Neural cell (in vitro differentiated cells): Measurements from ENCODE around the gene PGBD5. TPM values are rescaled to one million over a fixed set of nuclear protein-coding genes. Genes with fewer than 3 reads are reported as not detected.

Experiments used
- H2AFZ ChIP-seq: fragments of 200-600, 300-800 bp; sonication (generic), shearing (Covaris generic); 2 replicates; pipeline ENCODE4 v1.6.0; 2014; ENCODE audit warnings: low read depth, mild to moderate bottlenecking, antibody characterized with exemption, low read length, moderate library complexity
- H3F3A ChIP-seq: fragments of 200-600 bp; shearing (Covaris generic); 2 replicates; pipeline ENCODE4 v1.6.1; 2016; ENCODE audit warnings: mild to moderate bottlenecking, moderate library complexity, mixed read lengths, antibody characterized with exemption, low read length; ENCODE audit not compliant: insufficient read depth, poor library complexity, severe bottlenecking
- H3K27ac ChIP-seq: fragments of 200-600, 300-800 bp; sonication (generic), shearing (Covaris generic); 2 replicates; pipeline ENCODE4 v1.5.1; 2014; ENCODE audit warnings: mild to moderate bottlenecking, low read length, moderate library complexity
- H3K27me3 ChIP-seq: fragments of 300-800, 200-600 bp; sonication (generic), shearing (Covaris generic); 2 replicates; pipeline ENCODE4 v1.6.0; 2014; ENCODE audit warnings: mild to moderate bottlenecking, low read depth, low read length, moderate library complexity; ENCODE audit not compliant: insufficient read depth
- H3K36me3 ChIP-seq: fragments of 300-800, 200-600 bp; sonication (generic), shearing (Covaris generic); 2 replicates; pipeline ENCODE4 v1.5.1; 2014; ENCODE audit warnings: mild to moderate bottlenecking, antibody characterized with exemption, low read length, moderate library complexity; ENCODE audit not compliant: insufficient read depth
- H3K4me2 ChIP-seq: fragments of 300-800, 200-600 bp; sonication (generic), shearing (Covaris generic); 2 replicates; pipeline ENCODE4 v1.6.0; 2014; ENCODE audit warnings: mild to moderate bottlenecking, low read length
- H3K4me3 ChIP-seq: fragments of 300-800, 200-600 bp; sonication (generic), shearing (Covaris generic); 2 replicates; pipeline ENCODE4 v1.5.1; 2014; ENCODE audit warnings: mild to moderate bottlenecking, low read length, moderate library complexity
- H3K79me2 ChIP-seq: fragments of 200-600 bp; shearing (Covaris generic); replicated peaks from 2 replicates; pipeline ENCODE4 v1.6.0; 2014; ENCODE audit warnings: mild to moderate bottlenecking, low read length, moderate library complexity; ENCODE audit not compliant: insufficient read depth
- H3K9ac ChIP-seq: fragments of 300-800, 200-600 bp; sonication (generic), shearing (Covaris generic); 2 replicates; pipeline ENCODE4 v1.6.1; 2016; ENCODE audit warnings: mild to moderate bottlenecking, low read length, mixed read lengths
- H3K9me2 ChIP-seq: fragments of 200-600 bp; shearing (Covaris generic); 2 replicates; pipeline ENCODE4 v1.6.1; 2016; ENCODE audit warnings: mild to moderate bottlenecking, low read length, mixed read lengths; ENCODE audit not compliant: insufficient read depth
- H3K9me3 ChIP-seq: fragments of 200-600, 300-800 bp; sonication (generic), shearing (Covaris generic); 2 replicates; pipeline ENCODE4 v1.6.1; 2016; ENCODE audit warnings: mild to moderate bottlenecking, mixed run types, low read length, moderate library complexity, mixed read lengths
- H4K20me1 ChIP-seq: fragments of 200-600 bp; shearing (Covaris generic); 2 replicates; pipeline ENCODE4 v1.6.1; 2016; ENCODE audit warnings: mild to moderate bottlenecking, mixed run types; ENCODE audit not compliant: insufficient read depth
- EP300 ChIP-seq: fragments of 450-650 bp; conservative IDR thresholded peaks from 2 replicates; pipeline ENCODE4 v1.6.1; 2014; ENCODE audit warnings: antibody characterized with exemption, mild to moderate bottlenecking, moderate library complexity; ENCODE audit not compliant: poor library complexity, severe bottlenecking
- EZH2 ChIP-seq: fragments of 200-600, 300-800 bp; shearing (Covaris generic), sonication (generic); IDR thresholded peaks from 2 replicates; pipeline ENCODE4 v1.6.1; 2014; ENCODE audit warnings: antibody characterized with exemption, low read length, borderline replicate concordance, mild to moderate bottlenecking; ENCODE audit not compliant: insufficient read depth, poor library complexity, severe bottlenecking
- POLR2AphosphoS5 ChIP-seq: IDR thresholded peaks from 2 replicates; pipeline ENCODE4 v1.6.1; 2012
- RAD21 ChIP-seq: fragments of 450-650 bp; conservative IDR thresholded peaks from 2 replicates; pipeline ENCODE4 v1.6.1; 2014; ENCODE audit warnings: antibody characterized with exemption, mild to moderate bottlenecking, moderate library complexity
- SMC3 ChIP-seq: fragments of 450-650 bp; conservative IDR thresholded peaks from 2 replicates; pipeline ENCODE4 v1.6.1; 2014; ENCODE audit warnings: antibody characterized with exemption, mild to moderate bottlenecking, moderate library complexity; ENCODE audit not compliant: poor library complexity
- TAF1 ChIP-seq: IDR thresholded peaks from 2 replicates; pipeline ENCODE4 v1.6.1; 2012; ENCODE audit warnings: low read depth
- polyA plus RNA-seq: library from polyadenylated mRNA; depleted of rRNA; stranded (reverse); fragments of >200 nt; gene quantifications from 2 replicates; pipeline ENCODE4 v1.2.3, GENCODE V29; 2014
- TF ChIP-seq, protein P1 (sequence below): fragments of 450-650 bp; IDR thresholded peaks from 2 replicates; pipeline ENCODE4 v1.5.1; 2014; ENCODE audit warnings: antibody characterized with exemption, mild to moderate bottlenecking, moderate library complexity; ENCODE audit not compliant: poor library complexity, severe bottlenecking
- TF ChIP-seq, protein P2 (sequence below): IDR thresholded peaks from 2 replicates; pipeline ENCODE4 v1.6.1; 2012; ENCODE audit warnings: borderline replicate concordance

Gene PGBD5
- polyA plus RNA-seq, 1 donor from 2014 or later = 16.3 TPM

DNA sequence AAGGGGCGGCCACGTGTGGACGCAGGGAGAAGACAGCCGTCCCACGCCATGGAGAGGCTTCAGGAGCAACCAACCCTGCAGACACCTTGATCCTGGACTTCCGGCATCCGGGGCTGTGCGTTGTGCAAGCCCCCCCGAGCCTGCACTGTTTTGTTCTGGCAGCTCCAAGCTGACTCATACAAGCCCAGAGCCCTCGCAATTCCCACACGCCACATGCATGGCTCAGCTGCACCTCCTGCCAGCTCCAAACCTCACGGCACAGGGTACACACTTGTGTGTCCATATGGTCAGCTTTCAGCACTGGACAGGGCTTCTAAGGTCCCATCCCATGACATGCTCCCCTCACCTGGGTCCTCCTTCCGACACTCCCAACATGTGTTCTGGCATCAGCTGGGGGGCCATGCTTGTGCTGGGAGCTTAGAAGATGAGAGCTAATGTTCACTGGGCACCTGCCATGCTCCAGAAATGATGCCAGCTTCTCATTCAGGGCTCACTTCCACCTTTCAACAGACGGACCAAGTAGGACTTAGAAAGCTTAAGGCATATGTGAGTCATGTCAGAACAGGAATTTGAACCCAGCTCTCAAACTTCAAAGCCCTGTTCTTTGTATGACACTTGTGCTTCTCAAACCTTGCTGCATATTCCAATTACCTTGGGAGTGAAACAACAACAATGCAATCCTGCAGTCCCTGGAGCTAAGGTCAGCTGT lies 137.3 kb downstream of the PGBD5 start:
- Histone ChIP-seq H3K9me3 (no peaks in the 10 kb centered on the region), H3K36me3 (no peaks in the 10 kb centered on the region), H3K4me2 (no peak overlapping the region), H3K79me2 (no peaks in the 10 kb centered on the region), H3K4me3 (no peak overlapping the region), H3F3A (no peaks in the 10 kb centered on the region), H2AFZ (no peak overlapping the region), H4K20me1 (no peaks in the 10 kb centered on the region), H3K9ac (no peak overlapping the region), H3K9me2 (no peaks in the 10 kb centered on the region), H3K27ac (no peak overlapping the region), H3K27me3 (no peaks in the 10 kb centered on the region)
- no peak for TF ChIP-seq POLR2AphosphoS5
- no peak for TF ChIP-seq RAD21
- no peak for TF ChIP-seq SMC3
- no peak for TF ChIP-seq EP300
- TF ChIP-seq, protein P1, sequence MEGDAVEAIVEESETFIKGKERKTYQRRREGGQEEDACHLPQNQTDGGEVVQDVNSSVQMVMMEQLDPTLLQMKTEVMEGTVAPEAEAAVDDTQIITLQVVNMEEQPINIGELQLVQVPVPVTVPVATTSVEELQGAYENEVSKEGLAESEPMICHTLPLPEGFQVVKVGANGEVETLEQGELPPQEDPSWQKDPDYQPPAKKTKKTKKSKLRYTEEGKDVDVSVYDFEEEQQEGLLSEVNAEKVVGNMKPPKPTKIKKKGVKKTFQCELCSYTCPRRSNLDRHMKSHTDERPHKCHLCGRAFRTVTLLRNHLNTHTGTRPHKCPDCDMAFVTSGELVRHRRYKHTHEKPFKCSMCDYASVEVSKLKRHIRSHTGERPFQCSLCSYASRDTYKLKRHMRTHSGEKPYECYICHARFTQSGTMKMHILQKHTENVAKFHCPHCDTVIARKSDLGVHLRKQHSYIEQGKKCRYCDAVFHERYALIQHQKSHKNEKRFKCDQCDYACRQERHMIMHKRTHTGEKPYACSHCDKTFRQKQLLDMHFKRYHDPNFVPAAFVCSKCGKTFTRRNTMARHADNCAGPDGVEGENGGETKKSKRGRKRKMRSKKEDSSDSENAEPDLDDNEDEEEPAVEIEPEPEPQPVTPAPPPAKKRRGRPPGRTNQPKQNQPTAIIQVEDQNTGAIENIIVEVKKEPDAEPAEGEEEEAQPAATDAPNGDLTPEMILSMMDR = no peak
- TF ChIP-seq, protein P2, sequence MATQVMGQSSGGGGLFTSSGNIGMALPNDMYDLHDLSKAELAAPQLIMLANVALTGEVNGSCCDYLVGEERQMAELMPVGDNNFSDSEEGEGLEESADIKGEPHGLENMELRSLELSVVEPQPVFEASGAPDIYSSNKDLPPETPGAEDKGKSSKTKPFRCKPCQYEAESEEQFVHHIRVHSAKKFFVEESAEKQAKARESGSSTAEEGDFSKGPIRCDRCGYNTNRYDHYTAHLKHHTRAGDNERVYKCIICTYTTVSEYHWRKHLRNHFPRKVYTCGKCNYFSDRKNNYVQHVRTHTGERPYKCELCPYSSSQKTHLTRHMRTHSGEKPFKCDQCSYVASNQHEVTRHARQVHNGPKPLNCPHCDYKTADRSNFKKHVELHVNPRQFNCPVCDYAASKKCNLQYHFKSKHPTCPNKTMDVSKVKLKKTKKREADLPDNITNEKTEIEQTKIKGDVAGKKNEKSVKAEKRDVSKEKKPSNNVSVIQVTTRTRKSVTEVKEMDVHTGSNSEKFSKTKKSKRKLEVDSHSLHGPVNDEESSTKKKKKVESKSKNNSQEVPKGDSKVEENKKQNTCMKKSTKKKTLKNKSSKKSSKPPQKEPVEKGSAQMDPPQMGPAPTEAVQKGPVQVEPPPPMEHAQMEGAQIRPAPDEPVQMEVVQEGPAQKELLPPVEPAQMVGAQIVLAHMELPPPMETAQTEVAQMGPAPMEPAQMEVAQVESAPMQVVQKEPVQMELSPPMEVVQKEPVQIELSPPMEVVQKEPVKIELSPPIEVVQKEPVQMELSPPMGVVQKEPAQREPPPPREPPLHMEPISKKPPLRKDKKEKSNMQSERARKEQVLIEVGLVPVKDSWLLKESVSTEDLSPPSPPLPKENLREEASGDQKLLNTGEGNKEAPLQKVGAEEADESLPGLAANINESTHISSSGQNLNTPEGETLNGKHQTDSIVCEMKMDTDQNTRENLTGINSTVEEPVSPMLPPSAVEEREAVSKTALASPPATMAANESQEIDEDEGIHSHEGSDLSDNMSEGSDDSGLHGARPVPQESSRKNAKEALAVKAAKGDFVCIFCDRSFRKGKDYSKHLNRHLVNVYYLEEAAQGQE = no peak
- no peak for TF ChIP-seq EZH2
- no peak for TF ChIP-seq TAF1

DNA sequence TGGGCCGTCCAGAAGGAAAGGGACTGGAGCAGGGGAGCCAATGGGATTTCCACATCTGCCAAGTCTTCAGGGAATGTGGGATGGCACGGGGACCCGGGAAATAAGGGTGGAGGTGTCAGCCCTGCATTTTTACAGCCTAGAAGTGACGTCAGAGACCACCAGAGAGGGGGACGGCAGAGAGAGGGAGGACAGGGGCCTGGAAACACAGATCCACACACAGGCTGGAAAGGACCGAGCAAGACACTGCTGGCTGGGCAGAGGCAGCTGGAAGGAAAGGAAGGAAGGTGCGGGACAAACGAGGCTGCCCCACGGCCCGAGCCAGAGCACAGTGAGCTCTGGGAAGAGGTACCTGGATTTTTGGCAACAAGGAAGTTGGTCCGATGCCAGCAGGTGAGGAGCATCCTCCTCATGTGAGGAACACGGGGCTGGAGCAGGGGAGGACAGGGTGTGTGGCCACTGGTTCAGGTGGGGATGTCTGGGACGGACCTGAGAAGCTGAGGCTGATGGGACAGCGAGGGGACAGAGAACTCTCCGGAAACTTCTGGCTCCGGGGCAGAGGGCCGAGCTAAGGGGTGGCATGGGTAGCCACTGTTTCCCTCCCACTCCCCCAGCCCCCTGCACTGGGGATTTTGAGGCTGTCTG lies 138.3 kb downstream of the PGBD5 start:
- no peak overlapping the region for H3K4me2 ChIP-seq
- H3K79me2 ChIP-seq = no peaks in the 10 kb centered on the region
- H3F3A ChIP-seq = no peaks in the 10 kb centered on the region
- no peaks in the 10 kb centered on the region for H3K9me3 ChIP-seq
- H3K27me3 ChIP-seq = no peaks in the 10 kb centered on the region
- no peak overlapping the region for H3K27ac ChIP-seq
- no peak overlapping the region for H2AFZ ChIP-seq
- H4K20me1 ChIP-seq = no peaks in the 10 kb centered on the region
- H3K36me3 ChIP-seq = no peaks in the 10 kb centered on the region
- H3K9me2 ChIP-seq = no peaks in the 10 kb centered on the region
- H3K9ac ChIP-seq = no peak overlapping the region
- H3K4me3 ChIP-seq = no peak overlapping the region
- no peak for TF ChIP-seq EP300
